Keratinocyte (primary cell): Measurements from ENCODE around the gene VSIG4.

ENCODE experiments used
- CTCF ChIP-seq, 3 experiments: IDR thresholded peaks in 1 of 3; conservative IDR thresholded peaks in 1 of 3; optimal IDR thresholded peaks in 1 of 3; 2 replicates in 2 of 3; 3 replicates in 1 of 3; pipeline versions ENCODE3 to v1.5.1; 2011; ENCODE audit warnings: low read length in 3 of 3, mild to moderate bottlenecking in 3 of 3, moderate library complexity in 2 of 3, control low read depth in 1 of 3, inconsistent platforms in 1 of 3; ENCODE audit not compliant: insufficient read depth in 2 of 3; ENCODE audit errors: extremely low read depth in 1 of 3
- EZH2 ChIP-seq: IDR thresholded peaks from one replicate; pipeline ENCODE4 v1.6.1; 2012; ENCODE audit warnings: inconsistent platforms, mild to moderate bottlenecking, low read length, moderate library complexity

- no peak for TF ChIP-seq CTCF (optimal IDR thresholded peaks at IDR 0.05 in 1 of 3, IDR thresholded peaks at IDR 0.05 in 1 of 3, conservative IDR thresholded peaks at IDR 0.05 in 1 of 3; ENCODE audit: extremely low read depth in 1 of 3, insufficient read depth in 2 of 3, low read length in 3 of 3)
- no peak for TF ChIP-seq EZH2
Measured at GRCh38 chrX:66018585-66019309, 21.1 kb downstream of the VSIG4 start.
